SK-N-SH treated with all-trans-retinoic acid at 6 μM for 48 hours (cell line): Measurements from ENCODE around the gene DNHD1.

Experiments used
- BACH2 ChIP-seq: fragments of 250-450 bp; sonication (Bioruptor Pico); IDR thresholded peaks from 2 replicates; pipeline ENCODE4 v1.9.0; 2021; ENCODE audit warnings: mild to moderate bottlenecking, borderline replicate concordance
- CSDC2 ChIP-seq: fragments of 250-450 bp; sonication (Bioruptor Pico); IDR thresholded peaks from 2 replicates; pipeline ENCODE4 v1.5.0; 2020; ENCODE audit warnings: mild to moderate bottlenecking, moderate library complexity
- GLIS3 ChIP-seq: fragments of 250-450 bp; sonication (Bioruptor Pico); IDR thresholded peaks from 2 replicates; pipeline ENCODE4 v1.5.0; 2020; ENCODE audit warnings: mild to moderate bottlenecking, moderate library complexity
- ISL1 ChIP-seq: fragments of 250-450 bp; sonication (Bioruptor Pico); IDR thresholded peaks from 2 replicates; pipeline ENCODE4 v2.1.2; 2022; ENCODE audit warnings: mild to moderate bottlenecking, moderate library complexity
- RARB ChIP-seq: fragments of 250-450 bp; sonication (Bioruptor Pico); IDR thresholded peaks from 2 replicates; pipeline ENCODE4 v1.8.0; 2021; ENCODE audit warnings: mild to moderate bottlenecking, moderate library complexity
- TCF4 ChIP-seq: fragments of 250-450 bp; sonication (Bioruptor Pico); IDR thresholded peaks from 2 replicates; pipeline ENCODE4 v1.8.0; 2021; ENCODE audit warnings: mild to moderate bottlenecking, moderate library complexity, borderline replicate concordance
- TOX ChIP-seq: fragments of 250-450 bp; sonication (Bioruptor Pico); IDR thresholded peaks from 2 replicates; pipeline ENCODE4 v1.8.0; 2021; ENCODE audit warnings: mild to moderate bottlenecking, moderate library complexity, borderline replicate concordance
- ZFP30 ChIP-seq: fragments of 450-650 bp; formaldehyde crosslinking; IDR thresholded peaks from 2 replicates; pipeline ENCODE4 v1.5.0; 2022; ENCODE audit warnings: mild to moderate bottlenecking, moderate library complexity
- ZNF8 ChIP-seq: fragments of 450-650 bp; formaldehyde crosslinking; IDR thresholded peaks from 2 replicates; pipeline ENCODE4 v1.5.0; 2020; ENCODE audit warnings: mild to moderate bottlenecking, moderate library complexity
- TF ChIP-seq, protein P1 (sequence below): fragments of 250-450 bp; sonication (Bioruptor Pico); IDR thresholded peaks from 2 replicates; pipeline ENCODE4 v1.8.0; 2020; ENCODE audit warnings: mild to moderate bottlenecking, moderate library complexity, borderline replicate concordance

DNA sequence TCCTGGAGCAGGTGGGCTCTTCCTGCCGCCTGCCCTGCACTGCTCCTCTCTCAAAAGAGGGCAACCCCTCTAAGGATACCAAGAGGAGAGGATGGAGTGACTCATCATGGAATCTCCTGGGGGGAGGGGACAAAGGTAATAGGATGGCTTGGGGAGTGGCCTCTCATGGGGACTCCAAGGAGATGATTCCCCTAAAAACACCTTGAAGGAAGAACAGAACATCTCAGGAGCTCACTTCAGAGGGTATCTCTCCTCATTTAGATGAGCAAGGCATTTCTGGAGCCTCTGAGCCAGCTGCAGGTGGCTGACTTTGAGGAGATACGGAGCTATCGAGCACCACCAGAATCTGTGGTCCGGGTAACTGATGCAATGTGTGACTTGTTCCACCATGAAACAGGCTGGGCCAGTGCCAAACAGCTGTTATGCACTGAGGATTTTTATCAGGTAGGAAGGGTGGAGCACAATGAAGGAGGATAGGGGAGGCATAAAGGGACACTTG lies 66.1 kb downstream of the DNHD1 start:
- TF ChIP-seq GLIS3 (CRISPR knock-in tag): no peak
- TF ChIP-seq TCF4 (CRISPR knock-in tag): no peak
- no peak for TF ChIP-seq RARB
- TF ChIP-seq, protein P1, sequence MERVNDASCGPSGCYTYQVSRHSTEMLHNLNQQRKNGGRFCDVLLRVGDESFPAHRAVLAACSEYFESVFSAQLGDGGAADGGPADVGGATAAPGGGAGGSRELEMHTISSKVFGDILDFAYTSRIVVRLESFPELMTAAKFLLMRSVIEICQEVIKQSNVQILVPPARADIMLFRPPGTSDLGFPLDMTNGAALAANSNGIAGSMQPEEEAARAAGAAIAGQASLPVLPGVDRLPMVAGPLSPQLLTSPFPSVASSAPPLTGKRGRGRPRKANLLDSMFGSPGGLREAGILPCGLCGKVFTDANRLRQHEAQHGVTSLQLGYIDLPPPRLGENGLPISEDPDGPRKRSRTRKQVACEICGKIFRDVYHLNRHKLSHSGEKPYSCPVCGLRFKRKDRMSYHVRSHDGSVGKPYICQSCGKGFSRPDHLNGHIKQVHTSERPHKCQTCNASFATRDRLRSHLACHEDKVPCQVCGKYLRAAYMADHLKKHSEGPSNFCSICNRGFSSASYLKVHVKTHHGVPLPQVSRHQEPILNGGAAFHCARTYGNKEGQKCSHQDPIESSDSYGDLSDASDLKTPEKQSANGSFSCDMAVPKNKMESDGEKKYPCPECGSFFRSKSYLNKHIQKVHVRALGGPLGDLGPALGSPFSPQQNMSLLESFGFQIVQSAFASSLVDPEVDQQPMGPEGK: no peak
- TF ChIP-seq CSDC2 (CRISPR knock-in tag): no peak
- no peak for TF ChIP-seq ZNF8 (CRISPR knock-in tag)
- TF ChIP-seq ISL1 (CRISPR knock-in tag): no peak
- no peak for TF ChIP-seq TOX (CRISPR knock-in tag)
- TF ChIP-seq BACH2 (CRISPR knock-in tag): no peak
- TF ChIP-seq ZFP30 (CRISPR knock-in tag): no peak
